K562 (cell line): ENCODE measurements around the gene FBXO8. TPM values are rescaled to one million over a fixed set of nuclear protein-coding genes. Genes with fewer than 3 reads are reported as not detected.
A peak's percentile ranks its signal among the peaks of the same experiment; 100 is the strongest.

Experiments used
- ATAC-seq: fragments of 200-7000 bp; cut with Tn5 transposase; 3 replicates; pipeline ENCODE4 v1.9.1; 2020; ENCODE audit warnings: moderate library complexity
- BruUV-seq: library from RNA; stranded (reverse); fragments of 400-500 nt; replicated peaks from 2 replicates; lab custom pipeline; 2021; lab: Mats Ljungman, UMichigan
- CTCF ChIA-PET: fragments of 300-600 bp; formaldehyde crosslinking; extraction: SDS; loops from one replicate; lab custom pipeline; 2021; ENCODE audit warnings: low intra/inter-chr PET ratio; lab: Yijun Ruan, JAX
- POLR2A ChIA-PET: fragments of 300-600, 350-650 bp; sonication (Branson Sonifier 250); formaldehyde crosslinking; extraction: SDS; loops from one replicate; lab custom pipeline; 2021; ENCODE audit warnings: antibody characterized with exemption, inconsistent platforms; lab: Yijun Ruan, JAX
- DNase-seq, 4 experiments: peaks; one replicate each; pipeline versions ENCODE4 v3.0.0 to v3.0.0-alpha.2; 2011 to 2018; ENCODE audit warnings: low spot score in 3 of 4, mixed read lengths in 3 of 4; ENCODE audit errors: extremely low read depth in 1 of 4
- FAIRE-seq: peaks from 2 replicates; lab custom pipeline; 2011; peaks lifted over from hg19 to GRCh38; lab: Jason Lieb, UNC
- H2AFZ ChIP-seq: 2 replicates; pipeline ENCODE4 v1.6.0; 2011; ENCODE audit warnings: low read depth, low read length, control low read depth, inconsistent platforms
- H3K27ac ChIP-seq: fragments of 200-600 bp; 3 replicates; pipeline ENCODE4 v1.8.0; 2011; ENCODE audit warnings: low read depth, mild to moderate bottlenecking, control low read depth, inconsistent platforms, low read length, moderate library complexity, mixed read lengths; ENCODE audit errors: extremely low read depth
- H3K27me3 ChIP-seq, 2 experiments: fragments of 300-600 bp in 1 of 2; 2 replicates in 1 of 2; 3 replicates in 1 of 2; pipeline versions ENCODE4 v1.6.0 to v1.8.0; 2011; ENCODE audit warnings: inconsistent platforms in 2 of 2, low read length in 2 of 2, mild to moderate bottlenecking in 1 of 2, mixed read lengths in 1 of 2, moderate library complexity in 1 of 2; ENCODE audit not compliant: control insufficient read depth in 2 of 2, insufficient read depth in 2 of 2
- H3K36me3 ChIP-seq: fragments of 300-600 bp; 3 replicates; pipeline ENCODE4 v1.8.0; 2011; ENCODE audit warnings: mild to moderate bottlenecking, low read length, inconsistent platforms; ENCODE audit not compliant: control insufficient read depth, insufficient read depth
- H3K4me1 ChIP-seq, 2 experiments: fragments of 200-600 bp in 1 of 2; replicated peaks in 1 of 2; 2 replicates in 1 of 2; 3 replicates in 1 of 2; pipeline versions ENCODE4 v1.5.1 to v1.8.0; 2011; ENCODE audit warnings: inconsistent platforms in 2 of 2, low read length in 2 of 2, mild to moderate bottlenecking in 1 of 2, mixed read lengths in 1 of 2, moderate library complexity in 1 of 2; ENCODE audit not compliant: control insufficient read depth in 2 of 2, insufficient read depth in 2 of 2
- H3K4me2 ChIP-seq: 2 replicates; pipeline ENCODE4 v1.6.1; 2011; ENCODE audit warnings: low read length, control low read depth, inconsistent platforms, mixed read lengths; ENCODE audit not compliant: insufficient read depth
- H3K4me3 ChIP-seq: fragments of 200-600 bp; sonication (generic), shearing (Covaris generic); 2 replicates; pipeline ENCODE4 v1.5.1; 2016; ENCODE audit warnings: control low read depth, inconsistent platforms
- H3K79me2 ChIP-seq: fragments of 200-600 bp; 3 replicates; pipeline ENCODE4 v1.8.0; 2011; ENCODE audit warnings: low read length, inconsistent platforms; ENCODE audit not compliant: control insufficient read depth, insufficient read depth
- H3K9ac ChIP-seq, 2 experiments: 2 replicates each; pipeline versions ENCODE4 v1.6.0 to v1.6.1; 2011; ENCODE audit warnings: low read depth in 2 of 2, low read length in 2 of 2, control low read depth in 1 of 2, inconsistent platforms in 1 of 2, mild to moderate bottlenecking in 1 of 2, mixed read lengths in 1 of 2; ENCODE audit not compliant: insufficient read depth in 1 of 2
- H3K9me1 ChIP-seq: one replicate; pipeline ENCODE4 v1.6.0; 2011; ENCODE audit warnings: inconsistent platforms, mild to moderate bottlenecking, low read length, moderate library complexity; ENCODE audit not compliant: control insufficient read depth, insufficient read depth
- H3K9me3 ChIP-seq: replicated peaks from 2 replicates; pipeline ENCODE4 v1.5.1; 2011; ENCODE audit warnings: low read depth, low read length, inconsistent platforms; ENCODE audit not compliant: control insufficient read depth, insufficient read depth
- H4K20me1 ChIP-seq: replicated peaks from 2 replicates; pipeline ENCODE4 v1.6.1; 2011; ENCODE audit warnings: low read length, inconsistent platforms, mixed read lengths; ENCODE audit not compliant: control insufficient read depth, insufficient read depth
- ATF4 ChIP-seq: fragments of 450-650 bp; formaldehyde crosslinking; IDR thresholded peaks from 2 replicates; pipeline ENCODE4 v1.4.0; 2022; ENCODE audit warnings: mild to moderate bottlenecking, moderate library complexity
- C11orf30 ChIP-seq: fragments of 450-650 bp; IDR thresholded peaks from 2 replicates; pipeline ENCODE4 v1.6.1; 2016; ENCODE audit warnings: low read depth, mild to moderate bottlenecking
- CTCF ChIP-seq, 3 experiments: IDR thresholded peaks in 2 of 3; conservative IDR thresholded peaks in 1 of 3; 2 replicates each; pipeline ENCODE4 v1.5.1; 2011 to 2012; ENCODE audit warnings: low read length in 3 of 3, mild to moderate bottlenecking in 3 of 3, control low read depth in 2 of 3, improper control_type of control experiment in 1 of 3, inconsistent platforms in 1 of 3, low read depth in 1 of 3, mixed read lengths in 1 of 3, moderate library complexity in 1 of 3; ENCODE audit not compliant: insufficient read depth in 2 of 3
- FIP1L1 ChIP-seq: fragments of 200-400 bp; formaldehyde crosslinking; IDR thresholded peaks from 2 replicates; pipeline ENCODE4 v1.6.1; 2018; ENCODE audit warnings: mild to moderate bottlenecking, low read depth, low read length; ENCODE audit not compliant: poor library complexity, severe bottlenecking
- GABPB1 ChIP-seq: sonication (generic); formaldehyde crosslinking; IDR thresholded peaks from 2 replicates; pipeline ENCODE4 v1.8.0; 2022; ENCODE audit warnings: mild to moderate bottlenecking, missing genetic modification reagents
- NR3C1 ChIP-seq: sonication (generic); formaldehyde crosslinking; IDR thresholded peaks from 2 replicates; pipeline ENCODE4 v1.8.1; 2022; ENCODE audit warnings: missing genetic modification reagents
- TAF1 ChIP-seq: IDR thresholded peaks from 2 replicates; pipeline ENCODE4 v1.6.1; 2011; ENCODE audit warnings: mild to moderate bottlenecking, low read length, moderate library complexity; ENCODE audit not compliant: insufficient read depth, control insufficient read depth, severe bottlenecking; ENCODE audit errors: extremely low read depth
- TAF9B ChIP-seq: fragments of 450-650 bp; IDR thresholded peaks from 2 replicates; pipeline ENCODE4 v1.6.1; 2018; ENCODE audit warnings: mild to moderate bottlenecking; ENCODE audit not compliant: partially characterized antibody
- ZFP30 ChIP-seq: fragments of 250-450 bp; sonication (Bioruptor Pico); IDR thresholded peaks from 2 replicates; pipeline ENCODE4 v1.8.0; 2022; ENCODE audit warnings: moderate library complexity, mild to moderate bottlenecking, inconsistent platforms, borderline replicate concordance
- WGBS: fragments of 100-300 bp; shearing (Covaris generic); methylation state at CpG from one replicate; pipeline ENCODE4 v1.1.6; 2016; ENCODE audit warnings: low coverage, mixed read lengths; ENCODE audit not compliant: insufficient coverage; ENCODE audit errors: missing lambda C conversion rate; 5-methylcytosine and 5-hydroxymethylcytosine counted together
- in situ Hi-C: fragments of 300-500 bp; cut with MboI; formaldehyde crosslinking; loops from 4 replicates; pipeline ENCODE4 v1.15.0; 2018; ENCODE audit warnings: inconsistent platforms, mixed read lengths
- intact Hi-C: fragments of 100-400 bp; cut with micrococcal nuclease; formaldehyde crosslinking; loops from 2 replicates; pipeline ENCODE4 v1.14.2; 2022
- polyA plus RNA-seq, 8 experiments: library from polyadenylated mRNA; depleted of rRNA in 4 of 8; stranded (reverse) in 5 of 8; unstranded in 3 of 8; fragments of >200 nt; fragmentation: Nextera tagmentation in 2 of 8; fragmentation: Illumina TruSeq in 1 of 8; extraction: Ambion mirVana in 2 of 8; extraction: Trizol in 1 of 8; gene quantifications; 2 replicates each; pipeline versions ENCODE4 v1.2.1 to v1.2.3, GENCODE V29; 2011 to 2014; ENCODE audit warnings: inconsistent platforms in 1 of 8, missing spikeins in 1 of 8
- total RNA-seq, 7 experiments: library from RNA; depleted of rRNA in 6 of 7; stranded (reverse); fragments of >200 nt in 6 of 7; fragmentation: Illumina TruSeq in 2 of 7; extraction: Trizol in 2 of 7; gene quantifications; 2 replicates each; pipeline versions ENCODE4 v1.2.1 to v1.2.3, GENCODE V29; 2011 to 2021; ENCODE audit warnings: low replicate concordance in 1 of 7

Gene FBXO8
- total and polyA plus RNA-seq, 9 of the 15 experiments (the other 6 are each of a cell fraction or from before 2014, with no cell fraction given) = 12.9 to 27.1 (median 14.8) TPM

DNA sequence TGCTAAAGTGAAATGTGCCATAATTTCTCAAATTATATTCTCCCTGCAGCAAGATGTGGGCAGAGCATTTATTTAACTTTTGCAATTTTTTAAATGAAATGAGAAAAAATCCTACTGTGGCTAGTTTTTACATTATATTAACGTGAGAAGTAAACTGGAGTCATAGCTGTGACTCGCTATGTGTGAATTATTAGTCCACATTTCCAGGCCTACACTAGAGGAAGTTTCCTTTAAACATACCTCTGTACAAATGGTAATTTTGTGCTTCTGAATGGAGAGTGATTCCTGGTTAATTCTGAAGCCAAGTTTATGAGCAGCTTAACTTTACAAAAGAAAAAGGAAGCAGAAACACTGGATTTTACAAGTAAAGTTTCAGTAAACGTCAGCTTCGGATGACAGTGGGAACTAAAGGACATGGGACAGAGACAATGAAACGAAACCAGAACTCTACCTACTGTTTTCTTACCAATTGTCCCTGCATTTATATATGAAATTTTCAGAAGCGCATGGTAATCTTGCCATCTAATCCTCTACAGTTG lies 72.4 kb downstream of the FBXO8 start:
- Histone ChIP-seq H3K9me1 (no peaks in the 10 kb centered on the region), H3K4me1 (no peaks in the 10 kb centered on the region), H4K20me1 (no peaks in the 10 kb centered on the region), H3K36me3 (no peaks in the 10 kb centered on the region), H2AFZ (0 out of 2 replicates have a peak overlapping the region, but pooled peaks have one; percentile 1), H3K79me2 (no peaks in the 10 kb centered on the region), H3K9me3 (no peaks in the 10 kb centered on the region; the same call in 1 of the 2 replicates), H3K9ac (no peak overlapping the region), H3K4me2 (no peak overlapping the region), H3K27me3 (no peaks in the 10 kb centered on the region), H3K27ac (no peak overlapping the region), H3K4me3 (no peak overlapping the region)
- ChIA-PET CTCF (no interaction called here), POLR2A (interaction anchor here (1.8 kb wide), 1 partner anchor 18 kb away, joined by 3 read pairs; no protein-coding TSS in a partner anchor)
- DNase-seq (no peak), ATAC-seq (no peak), FAIRE-seq (no peak)
- in situ Hi-C loops = no loop called here
- intact Hi-C loops = no loop called here
- no TSS peak for BruUV-seq
- 76% methylated on average over 6 of the region's 6 CpGs for WGBS
- TF ChIP-seq GABPB1 (CRISPR knock-in tag) (no peak), FIP1L1 (no peak), TAF9B (no peak), TAF1 (no peak)

DNA sequence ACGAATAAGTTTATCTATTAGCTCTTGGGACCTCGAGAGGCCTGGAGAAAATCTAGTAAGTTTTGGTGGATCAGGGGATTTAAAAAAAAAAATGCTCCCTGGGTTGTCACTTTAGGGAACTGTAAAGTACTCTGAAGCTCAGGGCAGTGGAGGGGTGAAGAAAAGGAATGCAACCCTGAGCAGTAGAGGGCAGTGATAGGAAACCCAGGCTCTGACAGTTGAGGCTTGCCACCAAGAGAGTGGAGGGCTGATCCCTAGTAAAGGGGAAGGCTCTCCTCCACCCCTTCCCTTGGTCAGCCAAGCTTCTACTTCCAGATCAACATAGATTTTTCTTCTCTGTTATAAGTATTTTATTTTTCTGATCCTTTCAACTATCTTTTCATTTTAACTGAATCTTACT lies 73.1 kb downstream of the FBXO8 start:
- FAIRE-seq (peak; percentile 44), ATAC-seq (peak; percentile 84), DNase-seq (peak in 1 of 4 experiments; percentile 22)
- WGBS = 34% methylated on average over 2 of the region's 2 CpGs
- intact Hi-C loops (no loop called here), in situ Hi-C loops (no loop called here)
- H4K20me1 ChIP-seq = no peaks in the 10 kb centered on the region
- H3K4me2 ChIP-seq = no peak overlapping the region
- H3K27ac ChIP-seq = no peak overlapping the region
- ChIA-PET POLR2A (no interaction called here), CTCF (no interaction called here)
- no peak overlapping the region for H3K9ac ChIP-seq
- TF ChIP-seq ATF4 (no peak), CTCF (IDR thresholded peaks at IDR 0.05 in 2 of 3, conservative IDR thresholded peaks at IDR 0.05 in 1 of 3; ENCODE audit: insufficient read depth in 2 of 3, low read depth in 1 of 3, low read length in 3 of 3) (peak in 1 of 3 experiments; percentile 28; a peak in 1 of 6 replicates), C11orf30 (no peak), ZFP30 (CRISPR knock-in tag) (no peak), NR3C1 (CRISPR knock-in tag) (no peak)
- no peaks in the 10 kb centered on the region; the same call in 1 of the 2 replicates for H3K9me3 ChIP-seq
- H3K9me1 ChIP-seq = no peaks in the 10 kb centered on the region
- no peaks in the 10 kb centered on the region for H3K4me1 ChIP-seq
- no peak overlapping the region for H2AFZ ChIP-seq
- no TSS peak for BruUV-seq
- H3K79me2 ChIP-seq = no peaks in the 10 kb centered on the region
- H3K36me3 ChIP-seq = no peaks in the 10 kb centered on the region
- H3K4me3 ChIP-seq = no peak overlapping the region
- H3K27me3 ChIP-seq = no peaks in the 10 kb centered on the region
